Measurements from ENCODE around the gene BAHCC1.
A peak's percentile ranks its signal among the peaks of the same experiment; 100 is the strongest.

Gene BAHCC1

DNA sequence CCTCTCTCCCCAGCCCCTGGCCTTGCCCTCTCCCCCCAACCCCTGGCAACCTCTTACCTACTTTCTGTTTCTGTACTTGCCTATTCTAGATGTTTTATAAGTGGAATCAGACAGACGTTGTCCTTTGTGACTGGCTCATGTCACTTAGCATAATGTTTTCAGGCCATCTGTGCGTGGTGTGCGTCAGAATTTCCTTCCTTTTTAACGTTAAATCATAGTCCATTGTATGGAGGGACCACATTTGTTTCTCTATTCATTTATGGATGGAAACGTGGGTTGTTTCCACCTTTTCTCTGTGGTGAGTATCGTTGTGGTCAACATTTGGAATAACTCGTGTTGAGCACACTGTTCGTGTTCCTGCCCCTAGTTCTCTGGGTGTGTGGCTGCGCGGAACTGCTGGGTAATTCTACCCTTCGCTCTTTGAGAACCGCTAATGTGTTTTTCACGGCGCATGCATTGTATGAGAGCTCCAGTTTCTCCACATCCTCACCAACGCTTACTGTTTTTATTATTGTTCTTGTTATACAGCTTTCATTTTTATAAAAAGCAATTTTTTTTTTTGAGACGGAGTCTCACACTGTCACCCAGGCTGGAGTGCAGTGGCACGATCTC, 91.0 kb downstream of the BAHCC1 start:
- FAIRE-seq, result no peak
- DNase-seq (ENCODE audit: insufficient read length), result no peak
- TF ChIP-seq POLR2A (IDR thresholded peaks at IDR 0.05; ENCODE audit: low read depth, low read length), result no peak
- no peak for TF ChIP-seq TAF1 (IDR thresholded peaks at IDR 0.05; ENCODE audit: borderline replicate concordance, low read depth, low read length)
- no peak for TF ChIP-seq POLR2AphosphoS5 (IDR thresholded peaks at IDR 0.05; ENCODE audit: low read depth, low read length)

DNA sequence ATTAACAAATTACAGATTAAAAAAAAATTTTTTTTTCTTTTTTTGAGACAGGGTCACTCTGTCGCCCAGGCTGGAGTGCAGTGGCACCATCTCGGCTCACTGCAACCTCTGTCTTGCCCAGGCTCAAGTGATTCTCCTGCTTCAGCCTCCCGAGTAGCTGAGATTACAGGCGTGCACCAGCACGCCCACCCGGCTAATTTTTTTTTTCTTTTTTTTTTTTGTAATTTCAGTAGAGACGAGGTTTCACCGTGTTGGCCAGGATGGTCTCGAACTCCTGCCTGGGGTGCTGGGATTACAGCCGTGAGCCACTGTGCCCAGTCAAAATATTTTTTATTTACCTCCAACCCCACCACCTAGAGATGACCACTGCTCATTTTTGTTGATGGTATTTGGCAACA, 91.8 kb downstream of the BAHCC1 start:
- TF ChIP-seq TAF1 (IDR thresholded peaks at IDR 0.05; ENCODE audit: borderline replicate concordance, low read depth, low read length), result no peak
- TF ChIP-seq POLR2AphosphoS5 (IDR thresholded peaks at IDR 0.05; ENCODE audit: low read depth, low read length), result no peak
- TF ChIP-seq POLR2A (IDR thresholded peaks at IDR 0.05; ENCODE audit: low read depth, low read length), result no peak
- DNase-seq (ENCODE audit: insufficient read length) (no peak), FAIRE-seq (no peak)

DNA sequence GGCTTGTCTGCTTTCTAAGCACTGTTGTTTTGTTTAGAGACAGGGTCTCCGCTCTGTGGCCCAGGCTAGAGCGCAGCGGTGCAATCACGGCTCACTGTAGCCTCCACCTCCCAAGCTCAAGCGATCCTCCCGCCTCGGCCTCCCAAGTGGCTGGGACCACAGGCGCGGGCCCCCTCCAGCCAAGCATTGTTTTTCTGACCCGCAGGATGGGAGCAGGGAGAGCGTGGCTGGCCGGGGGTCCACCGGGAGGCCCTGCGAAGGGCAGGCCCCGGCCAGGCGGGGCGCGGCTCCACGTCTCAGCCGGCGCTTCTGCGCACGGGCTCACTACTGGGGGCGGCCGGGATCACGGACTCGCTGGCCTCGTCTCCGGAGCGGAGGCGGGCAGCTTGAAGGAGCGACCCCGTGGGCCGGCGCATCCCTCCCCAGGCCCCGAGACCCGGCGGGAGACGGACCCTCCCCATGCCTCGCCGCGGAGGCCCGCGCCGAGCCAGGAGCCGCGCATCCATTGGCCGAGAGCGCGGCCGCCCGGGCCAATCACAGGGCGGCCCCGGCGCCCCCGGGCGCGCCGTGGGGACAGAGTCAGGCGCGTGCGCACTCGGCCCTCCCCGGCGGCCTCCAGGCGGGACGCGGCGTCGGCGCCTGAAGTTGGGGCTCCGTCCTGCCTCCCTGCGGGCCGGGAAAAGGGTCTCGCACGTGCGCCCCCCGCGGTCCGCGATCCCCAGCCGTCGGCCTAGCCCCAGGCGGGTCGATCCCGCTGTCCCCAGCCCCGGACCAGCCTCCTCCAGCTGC, 92.4 kb downstream of the BAHCC1 start:
- no peak for TF ChIP-seq POLR2A (IDR thresholded peaks at IDR 0.05; ENCODE audit: low read depth, low read length)
- TF ChIP-seq TAF1 (IDR thresholded peaks at IDR 0.05; ENCODE audit: borderline replicate concordance, low read depth, low read length), result no peak
- TF ChIP-seq POLR2AphosphoS5 (IDR thresholded peaks at IDR 0.05; ENCODE audit: low read depth, low read length), result no peak
- DNase-seq (ENCODE audit: insufficient read length), result peak; percentile 76
- FAIRE-seq, result no peak

DNA sequence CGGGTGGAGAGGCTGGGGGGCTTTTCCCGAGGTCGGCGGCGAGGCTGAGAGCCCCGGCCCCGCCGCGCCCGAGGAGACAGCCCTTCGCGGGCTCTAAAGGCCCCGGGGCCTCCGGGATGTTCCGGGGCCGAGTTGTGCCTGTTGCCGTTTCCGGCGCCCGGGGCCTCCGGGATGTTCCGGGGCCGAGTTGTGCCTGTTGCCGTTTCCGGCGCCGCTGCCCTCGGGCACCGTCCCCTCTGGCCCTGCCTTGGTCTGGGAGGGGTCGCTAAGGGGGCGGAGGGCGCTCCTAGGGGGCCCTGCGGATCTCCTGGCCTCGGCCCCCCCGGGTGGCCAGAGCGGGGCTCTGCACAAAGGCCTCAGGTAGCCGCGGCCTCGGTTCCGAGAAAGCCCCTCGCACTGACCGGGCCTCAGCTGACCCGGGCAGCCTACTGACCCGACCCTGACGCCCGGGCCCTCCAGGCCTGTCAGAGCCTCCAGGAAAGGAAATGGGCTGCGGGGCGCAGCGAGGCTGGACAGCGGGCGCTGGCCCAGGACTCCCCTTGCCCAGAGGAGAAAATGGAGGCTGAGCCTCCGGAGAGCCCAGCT, 93.1 kb downstream of the BAHCC1 start:
- FAIRE-seq, result no peak
- TF ChIP-seq POLR2AphosphoS5 (IDR thresholded peaks at IDR 0.05; ENCODE audit: low read depth, low read length), result no peak
- DNase-seq (ENCODE audit: insufficient read length), result no peak

DNA sequence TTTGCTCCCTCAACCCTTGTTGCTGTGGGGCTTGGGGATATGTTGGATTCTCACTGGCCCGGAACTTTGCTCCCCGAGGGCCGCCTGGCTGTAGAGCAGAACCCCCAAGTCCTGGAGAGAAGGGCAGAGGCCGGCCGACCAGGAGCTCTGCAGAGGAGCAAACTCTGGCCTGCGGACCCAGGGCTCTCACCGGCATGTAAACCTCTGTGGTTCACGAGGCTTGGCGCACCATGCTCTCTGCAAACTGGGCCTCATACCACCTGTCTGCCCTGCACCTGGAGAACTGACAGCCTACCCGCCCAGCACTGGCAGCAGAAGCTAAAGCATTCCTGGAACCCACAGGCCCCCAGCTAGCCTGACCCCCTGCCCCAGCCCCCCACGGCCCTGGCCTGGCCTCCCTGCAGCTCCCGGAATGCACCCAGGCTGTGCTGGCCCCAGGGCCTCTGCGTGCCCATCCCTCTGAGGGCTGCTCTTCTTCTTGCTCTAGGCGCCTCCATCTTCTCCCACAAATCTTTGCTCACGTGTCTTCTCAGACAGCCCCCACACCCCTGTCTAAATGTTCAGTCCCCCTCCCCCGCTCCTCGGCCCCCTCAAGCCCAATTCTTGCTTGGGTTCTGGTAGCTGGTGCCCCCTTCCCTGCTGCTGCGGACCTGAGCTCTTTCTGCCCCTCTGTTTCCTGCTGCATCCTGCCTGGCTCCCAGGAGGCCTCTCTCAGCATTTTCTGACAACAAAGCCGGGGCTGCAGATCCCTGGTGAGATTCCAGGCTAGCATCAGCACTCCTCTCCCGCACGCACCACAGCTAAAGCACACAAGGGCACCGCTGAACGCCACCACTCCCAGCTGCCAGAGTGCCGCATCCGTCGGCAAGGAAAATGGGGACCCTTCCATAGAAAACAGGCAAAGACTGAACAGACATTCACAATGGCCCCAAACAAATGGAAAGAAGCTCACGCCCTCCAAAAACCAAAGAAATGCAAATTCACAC, 94.0 kb downstream of the BAHCC1 start:
- DNase-seq (ENCODE audit: insufficient read length), result no peak
- FAIRE-seq, result no peak
- no peak for TF ChIP-seq POLR2A (IDR thresholded peaks at IDR 0.05; ENCODE audit: low read depth, low read length)
- no peak for TF ChIP-seq POLR2AphosphoS5 (IDR thresholded peaks at IDR 0.05; ENCODE audit: low read depth, low read length)
- TF ChIP-seq TAF1 (IDR thresholded peaks at IDR 0.05; ENCODE audit: borderline replicate concordance, low read depth, low read length), result no peak

DNA sequence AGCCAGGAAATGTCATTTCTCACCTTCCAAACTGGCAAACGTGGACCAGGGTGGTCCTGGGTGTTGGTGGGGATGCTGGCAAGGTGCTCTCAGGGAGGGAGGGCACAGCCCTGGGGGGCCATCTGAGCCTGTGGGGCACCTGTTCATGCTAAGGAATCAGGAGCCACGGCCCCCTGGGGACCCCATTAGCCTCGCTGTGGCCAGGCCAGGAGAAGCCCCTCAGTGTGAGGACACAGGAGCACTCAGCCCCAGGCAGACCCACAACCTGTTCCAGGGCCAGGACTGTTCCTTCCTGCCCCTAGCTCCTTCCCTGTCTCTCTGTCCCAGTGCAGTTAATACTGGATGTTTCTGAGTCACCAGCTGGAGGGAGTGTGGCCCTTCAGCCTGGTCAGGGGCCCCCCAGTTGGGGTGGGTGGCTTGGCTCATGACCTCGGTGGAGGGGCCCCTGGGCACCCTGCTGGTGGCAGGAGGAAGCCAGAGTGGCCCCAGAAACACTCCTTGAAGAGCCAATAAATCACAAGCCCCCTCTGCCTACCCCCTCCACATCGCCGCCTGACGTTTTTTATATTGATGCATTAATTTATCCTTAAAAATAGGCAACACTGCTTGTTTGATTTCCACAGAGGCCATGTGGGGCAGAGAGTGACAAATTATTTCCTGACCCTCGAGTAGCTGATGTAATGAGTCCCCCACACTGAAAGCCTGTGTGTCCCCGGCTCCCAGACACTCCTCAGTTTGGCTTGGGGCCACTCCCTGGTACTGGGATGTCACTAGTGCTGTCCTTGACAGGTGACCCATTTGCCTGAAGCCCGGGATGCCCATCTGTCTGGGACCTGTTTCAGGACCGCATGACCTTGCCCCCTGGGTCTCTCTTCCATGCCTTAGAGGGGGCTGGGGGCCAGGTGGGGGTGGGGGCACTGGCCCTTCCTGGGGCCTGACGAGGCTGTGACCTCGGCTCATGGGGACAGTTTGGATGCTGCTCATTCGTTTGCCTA, 95.0 kb downstream of the BAHCC1 start:
- FAIRE-seq, result no peak
- TF ChIP-seq POLR2AphosphoS5 (IDR thresholded peaks at IDR 0.05; ENCODE audit: low read depth, low read length) (no peak), TAF1 (IDR thresholded peaks at IDR 0.05; ENCODE audit: borderline replicate concordance, low read depth, low read length) (no peak), POLR2A (IDR thresholded peaks at IDR 0.05; ENCODE audit: low read depth, low read length) (no peak)
- no peak for DNase-seq (ENCODE audit: insufficient read length)

DNA sequence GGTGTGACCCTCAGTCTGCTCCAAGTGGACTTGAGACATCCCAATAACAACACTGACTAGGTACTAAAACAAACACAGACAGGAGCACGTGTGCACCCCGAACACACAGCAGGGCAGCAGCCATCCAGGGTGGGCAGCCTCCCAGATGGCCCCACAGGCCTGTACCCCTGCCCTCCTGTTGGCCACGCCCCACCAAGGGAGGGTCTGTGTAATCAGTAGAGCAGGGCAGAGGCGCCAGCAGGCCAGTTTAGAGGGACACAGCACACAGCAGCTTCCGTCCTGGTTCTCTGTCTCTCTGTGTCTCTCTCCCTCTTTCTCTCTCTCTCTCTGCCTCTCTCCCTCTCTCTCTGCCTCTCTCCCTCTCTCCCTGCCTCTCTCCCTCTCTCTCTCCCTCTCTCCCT, 95.9 kb downstream of the BAHCC1 start:
- FAIRE-seq (no peak), DNase-seq (ENCODE audit: insufficient read length) (no peak)
- TF ChIP-seq POLR2AphosphoS5 (IDR thresholded peaks at IDR 0.05; ENCODE audit: low read depth, low read length) (no peak), TAF1 (IDR thresholded peaks at IDR 0.05; ENCODE audit: borderline replicate concordance, low read depth, low read length) (no peak), POLR2A (IDR thresholded peaks at IDR 0.05; ENCODE audit: low read depth, low read length) (no peak)

DNA sequence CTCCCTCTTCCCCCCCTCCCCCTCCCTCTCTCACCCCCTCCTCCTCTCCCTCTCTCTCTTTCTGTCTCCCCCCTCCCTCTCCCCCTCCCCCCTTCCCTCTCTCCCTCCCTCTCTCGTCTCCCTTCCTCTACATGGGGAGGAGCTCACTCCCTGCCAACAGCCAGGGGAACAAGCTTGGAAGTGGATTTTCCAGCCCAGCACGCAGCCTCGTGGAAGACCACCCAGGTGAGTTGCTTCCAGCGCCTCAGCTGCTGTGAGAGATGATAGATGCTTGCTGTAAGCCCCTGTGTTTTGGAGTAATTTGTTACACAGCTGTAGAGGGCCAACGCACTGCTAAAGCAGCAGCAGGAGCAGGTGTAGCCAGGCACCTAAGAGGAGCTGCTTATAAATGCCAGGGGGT, 96.5 kb downstream of the BAHCC1 start:
- no peak for TF ChIP-seq POLR2AphosphoS5 (IDR thresholded peaks at IDR 0.05; ENCODE audit: low read depth, low read length)
- no peak for DNase-seq (ENCODE audit: insufficient read length)
- no peak for FAIRE-seq

DNA sequence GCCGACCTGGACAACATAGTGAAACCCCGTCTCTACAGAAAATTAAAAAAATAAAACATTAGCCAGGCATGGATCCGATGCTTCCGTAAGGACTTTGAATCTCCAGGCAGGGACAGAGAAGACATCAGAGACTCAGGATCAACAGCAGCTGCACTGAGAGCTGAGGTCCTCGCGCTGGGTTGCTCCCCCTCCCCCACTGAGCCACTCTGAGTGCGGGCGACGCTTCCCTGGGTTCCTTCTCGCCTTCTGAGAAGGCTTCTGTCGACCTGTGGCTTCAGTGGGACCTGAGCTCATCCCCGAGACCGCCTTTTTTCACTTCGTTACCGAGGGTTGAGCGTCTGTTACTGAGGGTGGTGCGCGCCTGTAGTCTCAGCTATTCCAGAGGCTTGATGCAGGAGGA, 96.9 kb downstream of the BAHCC1 start:
- no peak for DNase-seq (ENCODE audit: insufficient read length)
- TF ChIP-seq POLR2A (IDR thresholded peaks at IDR 0.05; ENCODE audit: low read depth, low read length) (no peak), TAF1 (IDR thresholded peaks at IDR 0.05; ENCODE audit: borderline replicate concordance, low read depth, low read length) (no peak), POLR2AphosphoS5 (IDR thresholded peaks at IDR 0.05; ENCODE audit: low read depth, low read length) (no peak)
- no peak for FAIRE-seq

DNA sequence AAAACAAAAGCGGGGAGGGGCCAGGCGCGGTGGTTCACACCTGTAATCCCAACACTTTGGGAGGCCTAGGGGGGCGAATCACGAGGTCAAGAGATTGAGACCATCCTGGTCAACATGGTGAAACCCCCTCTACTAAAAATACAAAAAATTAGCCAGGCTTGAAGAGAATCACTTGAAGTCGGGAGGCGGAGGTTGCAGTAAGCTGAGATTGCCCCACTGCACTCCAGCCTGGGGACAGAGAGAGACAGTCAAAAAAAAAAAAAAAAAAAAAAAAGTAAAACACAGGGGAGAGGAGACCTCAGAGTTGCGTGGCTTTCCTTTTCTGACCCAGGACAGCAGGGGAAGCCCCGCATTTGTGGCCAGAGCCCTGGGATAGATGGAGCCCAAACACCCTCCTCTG, 97.4 kb downstream of the BAHCC1 start:
- DNase-seq (ENCODE audit: insufficient read length) (no peak), FAIRE-seq (no peak)
- TF ChIP-seq TAF1 (IDR thresholded peaks at IDR 0.05; ENCODE audit: borderline replicate concordance, low read depth, low read length), result no peak
- no peak for TF ChIP-seq POLR2A (IDR thresholded peaks at IDR 0.05; ENCODE audit: low read depth, low read length)
- no peak for TF ChIP-seq POLR2AphosphoS5 (IDR thresholded peaks at IDR 0.05; ENCODE audit: low read depth, low read length)

All from GM12892 (cell line).